Thymus (tissue), 11 donors: ENCODE data around the gene TMCC2. TPM values are rescaled to one million over a fixed set of nuclear protein-coding genes. Genes with fewer than 3 reads are reported as not detected.

ENCODE experiments used
- DNase-seq, 9 donors: peaks; one replicate each; pipeline ENCODE4 v3.0.0-alpha.2; 2013; ENCODE audit warnings: low spot score in 9 of 9, low read depth in 6 of 9, missing footprints in 1 of 9
- H3K27ac ChIP-seq, 2 donors: one replicate each; pipeline ENCODE4 v1.5.1; 2013; ENCODE audit warnings: control low read depth in 1 of 2, low read depth in 1 of 2, low read length in 1 of 2, mild to moderate bottlenecking in 1 of 2, moderate library complexity in 1 of 2
- H3K27me3 ChIP-seq, 2 donors: one replicate each; pipeline ENCODE4 v1.5.1; 2013; ENCODE audit warnings: low read length in 1 of 2; ENCODE audit not compliant: control insufficient read depth in 2 of 2, insufficient read depth in 1 of 2
- H3K36me3 ChIP-seq, 2 donors: one replicate each; pipeline ENCODE4 v1.5.1; 2013; ENCODE audit warnings: low read length in 1 of 2, mild to moderate bottlenecking in 1 of 2, moderate library complexity in 1 of 2; ENCODE audit not compliant: control insufficient read depth in 2 of 2, insufficient read depth in 2 of 2
- H3K4me1 ChIP-seq, 2 donors: one replicate each; pipeline ENCODE4 v1.5.1; 2013; ENCODE audit warnings: low read length in 2 of 2; ENCODE audit not compliant: control insufficient read depth in 2 of 2, insufficient read depth in 2 of 2
- H3K4me3 ChIP-seq, 2 donors: one replicate each; pipeline ENCODE4 v1.5.1; 2013; ENCODE audit warnings: low read length in 2 of 2, control low read depth in 1 of 2, mild to moderate bottlenecking in 1 of 2
- H3K9me3 ChIP-seq, 2 donors: one replicate each; pipeline ENCODE4 v1.5.1; 2013; ENCODE audit warnings: low read length in 1 of 2, mild to moderate bottlenecking in 1 of 2; ENCODE audit not compliant: control insufficient read depth in 2 of 2, insufficient read depth in 1 of 2
- whole genome bisulfite sequencing: extraction: QIAGEN DNeasy Blood & Tissue Kit; methylation state at CpG from one replicate; pipeline ENCODE4 v1.1.7; 2013; 5-methylcytosine and 5-hydroxymethylcytosine counted together
- polyA plus RNA-seq: library from polyadenylated mRNA; stranded (reverse); fragments of 200-250 nt; gene quantifications from one replicate; pipeline ENCODE4 v1.2.3, GENCODE V29; 2013
- total RNA-seq: library from RNA; stranded (reverse); fragments of 120-200 nt; gene quantifications from one replicate; pipeline ENCODE4 v1.2.4, GENCODE V29; 2013
- donor health status: healthy.

TMCC2 gene
- total and polyA plus RNA-seq, 2 donors, result 3.7 to 5.1 TPM

DNA sequence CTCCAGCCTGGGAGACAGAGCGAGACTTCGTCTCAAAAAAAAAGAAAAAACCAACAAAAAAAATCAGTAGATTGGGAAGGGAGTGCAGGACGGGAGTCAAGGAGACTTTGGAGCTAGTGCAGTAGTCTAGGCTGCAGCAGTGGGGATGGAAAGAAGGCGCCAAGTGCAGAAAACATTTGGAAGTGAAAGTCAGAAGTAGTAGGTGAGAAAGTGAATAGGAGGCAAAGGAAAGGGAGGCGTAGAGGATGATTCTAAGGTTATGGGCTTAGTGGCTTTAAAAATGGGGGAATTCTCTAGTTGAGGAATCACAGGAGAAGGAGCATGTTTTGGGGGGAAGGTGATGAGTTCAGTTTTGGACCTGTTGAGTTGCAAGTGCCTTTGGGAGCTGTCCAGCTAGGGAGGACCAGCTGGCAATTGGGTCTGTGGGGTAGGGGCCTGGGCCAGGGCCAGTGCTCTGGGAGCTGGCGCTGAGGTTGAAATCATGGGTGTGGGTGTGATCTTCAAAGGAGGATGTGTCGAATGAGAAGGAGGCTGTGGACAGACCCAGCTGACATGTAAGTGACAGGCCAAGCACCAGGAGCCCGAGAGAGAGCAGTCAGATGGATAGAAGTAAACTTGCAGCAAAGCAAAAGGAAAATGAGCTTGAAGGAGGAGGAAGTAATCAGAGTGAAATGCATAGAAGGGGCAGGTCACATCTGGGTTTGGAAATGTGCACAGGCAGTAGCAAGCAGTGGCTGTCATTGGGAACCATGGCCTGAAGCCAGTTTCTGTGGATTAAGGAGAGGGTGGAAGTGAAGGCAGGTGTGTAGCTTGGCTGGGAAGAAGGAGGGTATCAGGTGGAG, 15.8 kb downstream of the TMCC2 start:
- WGBS, result 89% methylated on average over 8 of the region's 8 CpGs
- peaks cover 0 to 6% of the 10 kb centered on the region in 2 donors for H3K4me1 ChIP-seq
- DNase-seq, result no peak

GRCh38 chr1:205244384-205244783, 16.6 kb downstream of the TMCC2 start:
- Histone ChIP-seq H3K27me3 (peaks cover 0 to 21% of the 10 kb centered on the region in 2 donors), H3K9me3 (no peaks in the 10 kb centered on the region), H3K4me1 (peaks cover 0 to 6% of the 10 kb centered on the region in 2 donors), H3K27ac (no peak overlapping the region), H3K4me3 (no peak overlapping the region), H3K36me3 (no peaks in the 10 kb centered on the region)
- 94% methylated on average over 4 of the region's 4 CpGs for WGBS
- no peak for DNase-seq

More for the DNA sequence above, 15.8 kb downstream of the TMCC2 start:
- Histone ChIP-seq H3K27me3 (peaks cover 0 to 27% of the 10 kb centered on the region in 2 donors), H3K36me3 (no peaks in the 10 kb centered on the region), H3K9me3 (no peaks in the 10 kb centered on the region), H3K27ac (no peak overlapping the region), H3K4me3 (no peak overlapping the region)

GRCh38 chr1:205245096-205245495, 17.4 kb downstream of the TMCC2 start:
- Histone ChIP-seq H3K9me3 (no peaks in the 10 kb centered on the region), H3K36me3 (no peaks in the 10 kb centered on the region), H3K27ac (no peak overlapping the region), H3K27me3 (peaks cover 0 to 22% of the 10 kb centered on the region in 2 donors), H3K4me1 (peaks cover 0 to 6% of the 10 kb centered on the region in 2 donors), H3K4me3 (no peak overlapping the region)
- no peak for DNase-seq
- WGBS, result 95% methylated on average over 7 of the region's 7 CpGs

DNA sequence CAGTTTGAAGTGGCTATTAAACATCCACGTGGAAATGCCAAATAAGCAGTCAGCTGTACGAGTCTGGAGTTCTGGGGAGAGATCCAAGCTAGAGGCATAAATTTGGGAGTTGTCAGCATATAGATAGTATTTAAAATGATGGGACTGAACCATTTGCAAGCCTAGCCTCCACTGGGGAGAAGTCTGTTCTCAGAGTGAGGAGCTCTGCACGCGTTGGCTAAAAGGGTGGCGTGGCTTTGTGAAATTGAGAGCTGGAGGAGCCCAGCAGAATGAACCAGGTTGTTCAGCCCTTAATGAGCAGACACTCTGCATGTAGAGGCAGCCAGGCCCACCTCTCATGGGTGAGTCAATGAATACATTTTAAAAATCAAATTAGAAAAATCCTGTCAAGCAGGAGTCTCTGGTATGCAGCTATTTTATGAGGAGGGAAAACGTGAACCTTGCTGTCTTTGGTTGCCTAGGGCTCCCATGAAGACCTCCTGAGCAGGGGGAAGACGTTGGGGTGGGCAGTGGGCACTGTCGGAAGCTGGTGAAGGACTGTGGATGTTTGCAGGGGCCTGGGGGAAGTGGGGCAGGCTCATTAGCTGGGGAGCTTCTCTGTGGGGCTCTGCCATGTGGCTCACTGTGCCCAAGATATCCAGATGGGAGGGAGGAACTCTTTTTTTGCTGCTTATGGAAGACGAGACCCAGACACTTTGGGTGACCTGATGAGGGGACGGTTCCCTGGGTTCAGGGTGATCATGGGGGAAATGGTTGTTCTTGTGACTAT, 18.8 kb downstream of the TMCC2 start:
- Histone ChIP-seq H3K27me3 (peaks cover 0 to 21% of the 10 kb centered on the region in 2 donors), H3K9me3 (no peaks in the 10 kb centered on the region), H3K4me3 (no peak overlapping the region), H3K36me3 (no peaks in the 10 kb centered on the region), H3K4me1 (peaks cover 0 to 6% of the 10 kb centered on the region in 2 donors), H3K27ac (no peak overlapping the region)
- DNase-seq, result no peak
- 95% methylated on average over 10 of the region's 10 CpGs for WGBS

DNA sequence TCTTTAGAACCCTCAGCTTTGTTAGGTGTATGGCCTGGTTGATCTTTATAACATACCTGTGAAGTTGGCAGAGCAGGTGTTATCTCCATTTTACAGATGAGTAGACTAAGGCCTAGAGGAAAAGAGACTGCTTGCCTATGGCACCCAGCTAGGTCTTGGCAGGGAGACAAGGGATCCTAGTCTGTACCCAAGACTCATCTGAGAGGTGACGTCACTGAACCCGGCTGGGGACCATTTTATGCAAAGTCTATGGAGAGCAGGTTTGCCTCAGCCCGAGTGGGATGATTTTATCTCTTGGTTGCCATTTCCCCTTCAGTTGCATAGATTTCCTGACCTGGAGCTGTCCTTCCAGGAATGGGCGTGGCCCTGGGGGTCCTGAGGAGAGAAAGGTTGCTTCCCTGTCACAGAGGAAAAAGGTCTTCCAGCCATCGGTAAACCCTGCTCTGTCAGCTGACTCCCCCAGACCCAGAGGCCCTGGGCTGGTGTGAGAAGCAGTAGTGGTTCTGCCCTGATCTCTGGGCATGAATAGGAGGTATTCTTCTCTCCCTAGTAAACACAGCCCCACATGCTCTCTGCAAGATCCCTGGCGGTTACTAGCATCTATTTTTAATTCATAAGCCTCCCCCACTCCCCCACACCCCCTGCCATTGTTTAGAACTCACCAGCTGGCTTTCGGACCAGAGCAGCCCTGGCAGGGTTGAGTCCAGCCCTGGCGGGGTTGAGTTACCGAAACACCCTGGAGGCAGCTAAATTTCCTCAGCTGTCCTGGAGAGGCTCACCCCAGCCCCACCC, 19.6 kb downstream of the TMCC2 start:
- Histone ChIP-seq H3K9me3 (no peaks in the 10 kb centered on the region), H3K4me3 (no peak overlapping the region), H3K27me3 (peaks cover 0 to 21% of the 10 kb centered on the region in 2 donors), H3K4me1 (peaks cover 0 to 6% of the 10 kb centered on the region in 2 donors), H3K36me3 (no peaks in the 10 kb centered on the region), H3K27ac (no peak overlapping the region)
- 72% methylated on average over 9 of the region's 9 CpGs for WGBS
- no peak for DNase-seq

DNA sequence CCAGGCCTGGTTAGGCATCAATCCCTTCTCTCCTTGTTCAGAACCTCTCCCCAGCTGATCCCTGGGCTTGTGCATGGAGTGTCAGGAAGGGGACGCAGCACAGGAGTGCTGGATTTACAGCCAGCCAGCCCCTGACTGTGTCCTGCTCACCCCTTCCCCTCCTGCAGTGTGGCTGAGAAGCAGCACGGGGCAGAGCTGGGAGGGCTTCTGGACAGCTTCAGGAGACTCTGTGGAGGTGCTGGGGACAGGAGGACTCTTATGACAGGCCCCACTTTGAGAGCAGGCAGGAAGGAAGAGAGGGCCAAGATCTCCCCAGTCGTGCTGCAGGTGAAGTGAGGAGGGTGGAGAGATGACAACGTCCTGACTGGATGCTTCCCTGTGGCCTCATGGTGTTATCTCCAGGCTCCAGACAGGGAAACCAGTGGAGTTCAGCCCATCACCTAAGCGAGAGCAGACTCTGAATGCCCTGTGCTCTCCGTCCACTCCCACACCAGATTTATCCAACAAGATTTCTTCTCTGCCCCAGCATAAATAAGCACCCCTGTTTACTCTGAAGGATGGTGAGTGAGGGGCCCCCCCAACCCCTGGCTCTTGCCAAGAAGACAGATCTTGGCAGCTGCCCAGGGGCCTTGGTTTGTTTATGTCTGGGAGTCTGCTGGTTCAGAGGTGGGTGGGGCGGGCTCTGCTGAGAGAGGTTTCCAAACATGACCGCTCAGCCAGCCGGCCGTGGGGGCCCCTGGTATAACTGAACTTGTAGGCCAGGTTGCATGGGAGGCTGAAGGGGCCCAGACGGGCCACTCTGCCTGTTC, 21.3 kb downstream of the TMCC2 start:
- whole genome bisulfite sequencing, result 63% methylated on average over 11 of the region's 11 CpGs
- Histone ChIP-seq H3K27me3 (peaks cover 0 to 23% of the 10 kb centered on the region in 2 donors), H3K27ac (no peak overlapping the region), H3K4me3 (no peak overlapping the region), H3K9me3 (no peaks in the 10 kb centered on the region), H3K4me1 (peaks cover 0 to 2% of the 10 kb centered on the region in 2 donors), H3K36me3 (no peaks in the 10 kb centered on the region)
- no peak for DNase-seq

DNA sequence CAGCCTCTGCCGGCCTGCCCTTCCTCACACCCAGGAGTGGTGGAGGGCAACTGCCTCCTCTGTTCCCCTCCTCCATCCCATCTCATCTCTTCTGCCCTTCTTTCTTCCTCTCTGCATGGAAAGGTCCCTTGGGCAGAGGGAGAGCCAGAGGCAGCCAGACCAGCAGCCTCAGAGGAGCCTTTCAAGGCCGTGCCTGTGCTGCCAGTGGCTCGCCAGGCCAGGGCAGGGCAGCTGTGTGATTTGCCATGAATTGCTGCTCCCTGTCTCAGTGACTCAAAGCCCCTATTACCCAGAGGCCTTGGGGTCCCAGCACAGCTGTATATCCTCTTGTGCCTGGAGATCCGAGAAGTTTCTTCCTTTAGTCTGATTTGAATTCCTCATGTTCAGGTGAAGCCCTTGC, 21.9 kb downstream of the TMCC2 start:
- Histone ChIP-seq H3K4me3 (no peak overlapping the region), H3K36me3 (no peaks in the 10 kb centered on the region), H3K27me3 (peaks cover 0 to 20% of the 10 kb centered on the region in 2 donors), H3K4me1 (peaks cover 0 to 2% of the 10 kb centered on the region in 2 donors), H3K9me3 (no peaks in the 10 kb centered on the region), H3K27ac (no peak overlapping the region)
- no peak for DNase-seq
- WGBS, result 91% methylated on average over 4 of the region's 4 CpGs

DNA sequence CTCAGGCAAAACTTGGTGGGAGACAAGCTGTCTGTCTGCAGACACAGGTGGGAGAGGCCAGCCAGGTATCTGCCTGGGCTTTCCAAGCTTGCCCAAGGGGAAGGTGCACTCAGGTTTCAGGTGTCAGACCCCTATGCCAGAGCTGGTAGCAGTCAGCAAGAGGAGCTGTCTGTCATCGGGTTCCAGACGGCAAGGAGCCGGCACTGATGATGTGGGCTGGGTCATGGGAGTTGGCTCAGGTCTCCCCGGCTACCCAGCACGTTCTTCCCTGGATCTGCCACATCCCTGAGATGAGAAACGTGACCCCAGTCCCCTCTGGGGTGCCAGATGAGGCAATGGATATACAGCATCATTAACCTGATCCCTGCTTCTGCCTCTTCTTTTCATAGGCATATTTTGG, 23.0 kb downstream of the TMCC2 start:
- Histone ChIP-seq H3K4me3 (no peak overlapping the region), H3K9me3 (no peaks in the 10 kb centered on the region), H3K27me3 (peaks cover 0 to 18% of the 10 kb centered on the region in 2 donors), H3K36me3 (no peaks in the 10 kb centered on the region), H3K27ac (no peak overlapping the region), H3K4me1 (peaks cover 0 to 2% of the 10 kb centered on the region in 2 donors)
- 78% methylated on average over 6 of the region's 6 CpGs for WGBS
- DNase-seq, result no peak
